ENCODE measurements around the gene SLC2A3. TPM values are rescaled to one million over a fixed set of nuclear protein-coding genes. Genes with fewer than 3 reads are reported as not detected.

SLC2A3 gene
- total and polyA plus RNA-seq, 2 of the 13 experiments (the other 11 are each of a cell fraction or from before 2014, with no cell fraction given) = 39.3 to 580 TPM

- TF ChIP-seq ZNF687 (CRISPR knock-in tag; IDR thresholded peaks at IDR 0.05) (peak; percentile 38; the same call in 1 of the 2 replicates), HOXA7 (CRISPR knock-in tag; IDR thresholded peaks at IDR 0.05) (no peak), TFDP2 (CRISPR knock-in tag; IDR thresholded peaks at IDR 0.05) (no peak), UBTF (CRISPR knock-in tag; IDR thresholded peaks at IDR 0.05) (0 out of 2 replicates have a peak, but pooled peaks have one; percentile 21), KLF6 (CRISPR knock-in tag; IDR thresholded peaks at IDR 0.05) (no peak), ZNF121 (CRISPR knock-in tag; IDR thresholded peaks at IDR 0.05) (peak; percentile 88), KAT8 (CRISPR knock-in tag; IDR thresholded peaks at IDR 0.05) (no peak), POLR2AphosphoS2 (IDR thresholded peaks at IDR 0.05; ENCODE audit: low read depth, low read length) (no peak), ZMYM3 (CRISPR knock-in tag; IDR thresholded peaks at IDR 0.05) (peak; percentile 65; the same call in 1 of the 2 replicates), TERF1 (CRISPR knock-in tag; IDR thresholded peaks at IDR 0.05) (no peak), ZNF770 (CRISPR knock-in tag; IDR thresholded peaks at IDR 0.05) (peak; percentile 96), IRF2 (CRISPR knock-in tag; IDR thresholded peaks at IDR 0.05) (no peak), ZNF7 (CRISPR knock-in tag; IDR thresholded peaks at IDR 0.05) (no peak), MEIS1 (CRISPR knock-in tag; IDR thresholded peaks at IDR 0.05; ENCODE audit: borderline replicate concordance) (no peak), ZBTB37 (CRISPR knock-in tag; IDR thresholded peaks at IDR 0.05) (no peak), ZKSCAN5 (CRISPR knock-in tag; IDR thresholded peaks at IDR 0.05) (no peak)
Measured at GRCh38 chr12:7934889-7935492, 996 bp downstream of the SLC2A3 start (continued).
